Cerebellar cortex (tissue), 1 donor: ENCODE data around the gene TMTC1.
"Not testable (repeated sequence)": the region's sequence is repeated elsewhere in the genome, so short reads cannot be mapped to it uniquely, and the experiment has no call there.

Source experiments
- DNase-seq: peaks from one replicate; pipeline ENCODE4 v3.0.0-alpha.2; 2015; ENCODE audit warnings: low spot score

The TMTC1 gene

DNA sequence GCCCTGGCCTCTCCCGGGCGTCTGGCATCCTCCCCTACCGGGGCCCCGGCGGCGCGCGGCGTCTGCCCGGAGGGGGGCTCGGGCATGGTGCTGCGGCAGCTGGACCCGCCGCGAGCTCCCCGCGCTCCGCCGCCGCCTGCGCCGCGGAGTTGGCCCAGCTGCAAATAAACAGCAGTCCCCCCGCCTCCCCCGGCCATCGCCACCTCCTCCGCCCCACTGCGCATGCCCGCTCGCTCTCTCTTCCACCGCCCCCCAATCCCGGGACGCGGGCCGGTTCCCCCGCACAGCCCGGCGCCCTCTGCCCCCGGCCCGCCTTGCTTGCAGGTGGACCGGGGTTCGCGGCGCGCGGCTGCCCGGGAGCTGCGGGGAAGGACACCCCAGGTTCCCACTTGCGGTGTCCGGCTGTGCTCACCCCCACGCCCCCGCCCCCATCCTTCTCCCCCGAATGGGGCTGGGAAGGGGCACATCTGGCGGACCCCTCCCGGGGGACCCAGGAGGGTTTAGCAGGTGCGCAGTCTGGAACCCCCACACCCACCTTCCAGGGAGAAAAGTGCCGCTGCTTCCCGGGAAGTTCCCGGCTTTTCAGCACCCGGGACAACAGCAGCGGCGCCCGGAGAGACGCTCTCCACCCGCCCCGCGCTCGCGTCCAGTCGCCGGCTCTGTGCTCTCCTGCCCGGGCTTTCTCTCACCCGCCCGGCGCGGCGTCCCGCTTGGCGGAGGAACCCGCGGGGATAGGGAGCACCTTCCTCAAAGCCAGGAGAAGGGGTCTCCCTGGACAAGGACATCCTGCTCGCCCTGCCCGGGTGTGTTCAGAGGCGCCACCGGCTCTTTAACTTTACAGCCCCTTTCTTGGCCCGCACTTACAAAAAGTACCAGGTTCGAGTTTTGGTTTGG is at the start of gene TMTC1:
TMTC1 (minus strand) TSS at position 170 of the 894 bp plus-strand sequence. CDS start 191 bp downstream, outside the sequence.
- DNase-seq: no peak

DNA sequence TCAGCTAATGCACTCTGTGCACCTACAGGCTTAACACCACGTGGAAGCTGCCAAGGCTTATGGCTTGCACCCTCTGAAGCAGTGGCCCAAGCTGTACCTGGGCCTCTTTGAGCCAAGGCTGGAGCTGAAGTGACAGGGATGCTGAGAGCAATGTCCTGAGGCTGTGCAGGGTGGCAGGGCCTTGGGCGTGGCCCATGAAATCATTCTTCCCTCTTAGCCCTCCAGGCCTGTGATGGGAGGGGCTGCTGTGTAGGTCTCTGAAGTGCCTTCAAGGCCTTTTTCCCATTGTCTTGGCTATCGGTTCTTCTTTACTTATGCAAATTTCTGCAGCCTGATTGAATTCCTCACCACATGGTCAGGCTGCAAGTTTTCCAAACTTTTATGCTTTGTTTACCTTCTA is 47.4 kb upstream of the TMTC1 start:
- DNase-seq: no peak

DNA sequence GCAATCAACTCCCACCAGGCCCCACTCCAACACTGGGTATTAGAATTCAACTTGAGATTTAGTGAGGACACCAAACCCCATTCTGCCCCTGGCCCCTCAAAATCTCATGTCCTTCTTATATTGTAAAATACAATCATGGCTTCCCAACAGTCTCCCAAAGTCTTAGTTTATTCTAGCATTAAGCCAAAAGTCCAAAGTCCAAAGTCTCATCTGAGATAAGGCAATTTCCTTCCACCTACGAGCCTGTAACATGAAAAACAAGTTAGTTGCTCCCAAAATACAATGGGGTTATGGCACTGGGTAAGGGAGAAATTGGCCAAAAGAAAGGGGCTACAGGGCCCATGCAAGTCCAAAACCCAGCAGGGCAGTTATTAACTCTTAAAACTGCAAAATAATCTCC is 46.6 kb upstream of the TMTC1 start:
- no peak for DNase-seq

DNA sequence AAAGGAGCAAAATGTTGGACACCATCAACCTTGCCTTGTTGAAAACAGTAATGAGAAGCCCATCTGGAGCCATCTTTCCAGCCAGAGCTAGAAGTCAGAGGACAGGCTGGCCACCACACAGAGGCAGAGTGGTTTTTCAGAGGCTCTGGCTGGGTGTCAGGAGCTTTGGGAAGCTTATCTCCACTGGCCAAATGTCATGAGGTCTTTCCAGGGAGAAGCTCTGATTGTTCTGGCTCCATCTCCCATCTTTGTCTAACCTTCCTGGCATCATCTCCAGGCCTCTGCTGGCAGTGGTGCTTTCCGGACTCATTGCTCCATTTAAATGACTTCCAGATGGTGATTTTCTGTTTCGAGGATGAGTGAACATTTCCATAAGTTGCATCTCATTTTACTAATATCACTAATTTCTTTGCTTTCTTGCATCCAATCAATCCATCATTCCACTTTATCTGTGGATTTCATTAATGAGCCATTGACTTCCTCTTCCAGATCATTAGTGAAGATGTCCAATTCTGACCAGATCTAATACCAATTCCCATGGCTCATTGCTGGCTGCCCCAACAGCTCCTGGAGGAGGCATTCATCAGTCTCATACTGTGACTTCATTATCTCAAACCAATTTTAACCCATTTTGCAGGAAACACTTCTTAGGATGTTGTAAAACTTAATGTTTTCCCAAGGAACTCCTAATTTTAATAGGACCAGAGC is 35.3 kb upstream of the TMTC1 start:
- no peak for DNase-seq

DNA sequence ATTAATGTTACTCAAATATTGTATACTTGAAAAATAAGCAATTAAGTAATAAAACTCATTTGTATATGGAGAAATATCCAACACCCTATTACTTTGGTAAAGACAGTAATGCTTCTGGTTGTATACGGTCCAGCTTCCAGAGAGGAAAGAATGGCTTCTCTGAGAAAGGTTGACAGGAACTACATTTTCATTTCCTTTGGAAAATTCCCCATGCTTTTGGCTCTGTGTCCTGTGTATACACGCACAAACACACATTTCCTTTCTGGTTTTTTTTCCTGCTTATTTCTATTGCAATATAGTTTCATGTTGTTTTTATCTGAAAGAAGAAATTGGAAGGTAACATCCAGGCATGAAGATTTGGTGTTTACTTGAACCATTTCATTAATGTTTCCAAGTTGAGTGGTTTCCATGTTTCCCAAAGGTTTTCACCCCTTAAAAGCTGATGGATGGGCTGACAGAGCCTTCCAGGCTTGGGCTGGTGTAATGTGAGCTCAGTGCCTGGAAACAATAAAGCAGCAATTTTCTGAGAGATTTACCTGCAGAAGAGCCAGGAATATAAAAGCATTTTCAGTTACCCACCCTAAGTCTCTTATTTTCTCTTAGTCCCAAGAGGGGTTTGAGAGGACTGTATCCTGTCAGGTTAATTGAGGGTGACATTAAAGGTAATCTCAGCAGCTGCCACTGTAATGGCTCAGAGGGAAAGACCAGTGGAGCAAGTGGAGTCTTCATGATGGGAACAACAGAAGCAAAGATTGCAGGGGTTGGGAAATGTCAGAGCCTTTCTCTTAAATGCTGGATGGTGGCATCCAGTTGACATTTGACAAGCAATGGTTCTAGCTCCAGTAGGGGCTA is 33.4 kb upstream of the TMTC1 start:
- no peak for DNase-seq

DNA sequence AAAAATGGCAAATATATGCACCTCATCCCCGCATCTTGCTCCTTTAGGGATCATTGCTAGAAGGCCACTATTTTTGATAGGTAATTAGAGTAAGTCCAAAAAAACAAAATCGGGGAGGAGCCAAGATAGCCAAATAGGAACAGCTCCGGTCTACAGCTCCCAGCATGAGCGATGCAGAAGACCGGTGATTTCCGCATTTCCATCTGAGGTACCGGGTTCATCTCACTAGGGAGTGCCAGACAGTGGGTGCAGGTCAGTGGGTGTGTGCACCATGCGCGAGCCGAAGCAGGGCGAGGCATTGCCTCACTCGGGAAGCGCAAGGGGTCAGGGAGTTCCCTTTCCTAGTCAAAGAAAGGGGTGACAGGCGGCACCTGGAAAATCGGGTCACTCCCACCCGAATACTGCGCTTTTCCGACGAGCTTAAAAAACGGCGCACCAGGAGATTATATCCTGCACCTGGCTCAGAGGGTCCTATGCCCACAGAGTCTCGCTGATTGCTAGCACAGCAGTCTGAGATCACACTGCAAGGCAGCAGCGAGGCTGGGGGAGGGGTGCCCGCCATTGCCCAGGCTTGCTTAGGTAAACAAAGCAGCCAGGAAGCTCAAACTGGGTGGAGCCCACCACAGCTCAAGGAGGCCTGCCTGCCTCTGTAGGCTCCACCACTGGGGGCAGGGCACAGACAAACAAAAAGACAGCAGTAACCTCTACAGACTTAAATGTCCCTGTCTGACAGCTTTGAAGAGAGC is 26.0 kb upstream of the TMTC1 start:
- not testable (repeated sequence) for DNase-seq

DNA sequence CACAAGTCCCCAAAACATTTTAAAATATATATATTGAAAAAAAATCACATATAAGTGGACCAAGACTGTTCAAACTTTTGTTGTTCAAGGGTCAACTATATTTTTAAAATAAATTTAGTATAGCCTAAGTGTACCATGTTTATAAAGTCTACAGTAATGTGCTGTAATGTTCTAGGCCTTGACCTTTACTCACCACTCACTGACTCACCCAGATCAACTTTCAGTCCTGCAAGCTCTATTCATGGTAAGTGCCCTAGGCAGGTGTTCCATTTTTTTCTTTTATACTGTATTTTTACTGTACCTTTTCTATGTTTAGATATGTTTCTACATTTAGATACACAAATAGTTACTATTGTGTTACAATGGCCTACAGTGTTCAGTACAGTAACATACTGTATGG is 23.4 kb upstream of the TMTC1 start:
- no peak for DNase-seq

DNA sequence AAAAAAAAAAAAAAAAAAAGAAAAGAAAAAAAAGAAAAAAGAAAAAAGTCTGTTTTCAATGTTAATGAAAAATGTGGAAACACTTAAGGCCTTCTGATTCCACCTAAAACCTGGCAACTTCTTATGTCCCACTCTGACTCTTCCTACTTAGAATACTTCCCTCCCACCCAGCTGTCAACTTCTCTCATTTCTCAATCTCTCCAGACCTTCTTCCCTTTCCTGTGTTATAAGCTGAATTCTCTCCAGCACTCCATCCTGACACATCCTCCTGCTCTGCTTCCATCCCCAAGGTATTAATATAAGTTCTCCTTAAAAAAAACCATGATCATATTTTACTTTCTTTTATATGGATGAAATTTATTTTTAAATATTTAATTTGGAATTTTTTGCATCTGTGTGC is 20.3 kb upstream of the TMTC1 start:
- DNase-seq: no peak

DNA sequence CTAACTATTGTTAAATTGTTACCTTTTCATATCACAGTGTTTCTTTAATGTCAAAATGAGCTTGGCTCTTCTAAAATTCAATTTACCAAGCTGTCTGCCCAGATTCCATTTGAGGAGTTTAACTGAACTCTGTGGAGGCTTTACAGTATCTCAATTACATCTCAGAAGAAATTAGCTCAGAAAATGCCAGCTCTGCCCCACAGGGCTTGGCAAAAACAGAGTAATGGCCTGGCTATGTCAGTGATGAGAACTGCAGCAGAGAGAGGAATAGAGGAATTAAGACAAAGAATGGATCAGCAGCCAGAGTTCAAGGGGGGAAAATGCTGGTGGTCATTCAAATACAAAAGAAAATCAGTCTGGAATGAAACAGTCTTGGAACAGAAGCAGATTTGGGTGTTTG is 15.8 kb upstream of the TMTC1 start:
- DNase-seq: no peak

DNA sequence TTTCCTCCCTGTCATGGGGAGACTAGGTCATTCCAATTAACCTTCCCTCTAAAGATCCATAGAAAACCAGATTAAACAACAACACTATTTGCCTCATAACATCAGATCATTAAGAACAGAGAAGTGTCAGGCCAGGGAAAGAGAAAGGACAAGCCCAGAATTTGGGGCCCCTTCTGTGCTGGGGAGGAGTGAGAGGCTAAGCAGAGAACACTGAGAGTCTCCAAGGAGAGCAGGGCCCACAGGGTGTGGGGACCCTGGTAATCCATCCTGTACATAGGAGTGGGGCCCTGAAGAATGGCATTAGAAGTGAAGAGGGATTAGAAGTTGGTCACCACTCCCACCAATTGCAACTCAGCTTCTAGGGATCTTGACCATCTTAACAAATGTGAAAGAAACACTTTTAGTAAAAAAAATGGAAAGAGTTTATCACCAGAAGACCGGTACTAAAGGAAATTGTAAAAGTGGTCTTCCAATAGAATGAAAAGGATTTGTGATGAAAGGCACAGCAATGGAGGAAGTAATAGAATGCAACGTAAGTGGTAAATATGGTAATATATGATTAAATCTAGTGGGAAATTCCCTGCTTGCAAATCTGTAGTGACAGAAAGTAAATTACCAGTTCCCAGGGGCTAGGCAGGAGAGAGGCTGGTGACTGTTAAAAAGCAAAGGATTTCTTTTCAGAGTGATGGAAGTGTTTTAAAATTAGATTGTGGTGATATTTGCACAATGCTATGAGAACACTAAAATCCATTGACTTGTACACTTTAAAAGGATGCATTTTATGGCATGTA is 14.0 kb upstream of the TMTC1 start:
- no peak for DNase-seq

DNA sequence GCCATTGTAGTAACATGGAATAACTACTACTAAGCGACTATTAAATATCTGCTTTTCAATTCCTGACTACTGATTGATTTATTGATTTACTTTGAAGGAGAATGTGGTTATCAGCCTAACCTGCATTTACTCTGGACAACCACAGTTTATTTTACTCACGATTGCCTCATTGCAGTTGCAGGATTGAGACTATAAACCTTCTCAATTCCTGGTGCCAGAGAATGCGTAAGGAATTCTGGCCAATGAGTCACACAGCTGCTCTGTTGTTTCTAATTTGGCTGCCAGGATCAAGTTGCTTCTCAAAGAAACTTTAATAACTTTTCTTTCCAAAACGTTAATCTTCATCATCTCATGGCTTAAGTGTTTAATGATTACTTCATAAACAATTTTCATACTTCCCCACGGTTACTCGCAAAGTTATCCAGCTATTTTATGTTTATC is 13.1 kb upstream of the TMTC1 start:
- DNase-seq: no peak

DNA sequence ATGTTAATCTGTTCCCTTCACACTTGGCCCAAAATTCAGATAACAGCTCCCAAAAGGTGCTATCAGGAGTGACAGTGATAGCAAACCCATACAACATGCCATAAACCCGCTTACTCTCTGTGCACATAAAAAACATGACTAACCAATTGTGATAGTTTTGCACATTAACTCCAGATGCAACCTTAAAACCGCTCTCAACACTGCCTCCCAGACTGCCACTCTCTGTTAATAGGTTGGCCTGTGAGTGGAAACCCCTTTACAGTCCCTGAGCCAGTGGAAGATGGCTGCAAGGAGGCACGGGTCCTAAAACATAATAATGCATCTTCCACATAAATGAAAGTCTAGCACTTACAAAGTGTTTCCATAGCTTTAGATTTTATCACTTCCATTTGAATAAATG is 12.0 kb upstream of the TMTC1 start:
- no peak for DNase-seq

DNA sequence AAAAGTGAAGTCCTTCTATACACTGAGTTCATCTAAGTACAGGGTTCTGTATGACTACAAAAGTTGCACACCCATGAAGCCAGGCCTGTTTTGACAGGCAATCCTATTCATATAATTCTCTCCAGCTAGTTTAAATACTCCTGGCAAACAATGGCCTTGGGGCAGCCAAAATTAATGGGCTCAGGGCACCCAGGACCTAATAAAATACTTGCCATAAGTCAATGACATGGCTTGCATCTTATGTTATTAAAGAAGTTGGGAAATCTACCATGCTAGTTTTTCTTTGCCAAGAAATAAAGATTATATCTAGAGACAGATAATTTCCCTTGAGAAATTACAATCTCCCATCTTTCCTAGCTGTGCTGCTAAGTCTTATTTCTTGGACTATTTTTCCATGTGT is 11.1 kb upstream of the TMTC1 start:
- no peak for DNase-seq

DNA sequence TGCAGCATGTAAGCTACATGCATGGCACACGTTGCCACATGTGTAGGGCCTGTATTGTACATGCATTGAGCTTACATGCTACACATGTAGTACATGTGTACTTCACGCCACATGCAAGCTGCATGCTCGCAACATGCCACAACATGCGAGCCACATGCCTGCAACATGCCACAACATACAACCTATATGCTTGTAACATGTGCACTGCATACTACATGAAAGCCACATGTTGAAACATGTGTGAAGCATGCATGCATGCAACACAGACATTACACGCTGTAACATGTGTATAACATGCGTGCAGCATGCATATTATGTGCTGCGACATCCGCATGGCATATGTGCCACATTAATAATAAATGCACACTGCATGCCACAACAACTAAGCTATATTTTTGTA is 9.1 kb upstream of the TMTC1 start:
- no peak for DNase-seq

DNA sequence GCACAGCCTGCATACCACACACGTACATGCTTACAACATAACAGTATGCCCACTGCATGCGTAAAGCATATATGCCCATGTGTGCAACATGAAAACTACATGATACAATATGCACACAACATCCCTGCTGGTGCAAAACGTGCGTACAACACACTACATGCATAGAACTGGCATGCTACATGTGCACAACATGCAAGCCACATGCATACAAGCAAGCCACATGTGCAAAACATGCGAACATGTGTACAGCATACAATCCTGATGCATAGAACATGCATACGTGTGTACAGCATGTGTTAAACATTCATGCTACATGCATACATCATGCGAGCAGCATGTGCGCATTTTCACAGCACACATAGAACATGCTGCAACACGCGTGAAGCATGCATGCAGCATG is 8.4 kb upstream of the TMTC1 start:
- no peak for DNase-seq

DNA sequence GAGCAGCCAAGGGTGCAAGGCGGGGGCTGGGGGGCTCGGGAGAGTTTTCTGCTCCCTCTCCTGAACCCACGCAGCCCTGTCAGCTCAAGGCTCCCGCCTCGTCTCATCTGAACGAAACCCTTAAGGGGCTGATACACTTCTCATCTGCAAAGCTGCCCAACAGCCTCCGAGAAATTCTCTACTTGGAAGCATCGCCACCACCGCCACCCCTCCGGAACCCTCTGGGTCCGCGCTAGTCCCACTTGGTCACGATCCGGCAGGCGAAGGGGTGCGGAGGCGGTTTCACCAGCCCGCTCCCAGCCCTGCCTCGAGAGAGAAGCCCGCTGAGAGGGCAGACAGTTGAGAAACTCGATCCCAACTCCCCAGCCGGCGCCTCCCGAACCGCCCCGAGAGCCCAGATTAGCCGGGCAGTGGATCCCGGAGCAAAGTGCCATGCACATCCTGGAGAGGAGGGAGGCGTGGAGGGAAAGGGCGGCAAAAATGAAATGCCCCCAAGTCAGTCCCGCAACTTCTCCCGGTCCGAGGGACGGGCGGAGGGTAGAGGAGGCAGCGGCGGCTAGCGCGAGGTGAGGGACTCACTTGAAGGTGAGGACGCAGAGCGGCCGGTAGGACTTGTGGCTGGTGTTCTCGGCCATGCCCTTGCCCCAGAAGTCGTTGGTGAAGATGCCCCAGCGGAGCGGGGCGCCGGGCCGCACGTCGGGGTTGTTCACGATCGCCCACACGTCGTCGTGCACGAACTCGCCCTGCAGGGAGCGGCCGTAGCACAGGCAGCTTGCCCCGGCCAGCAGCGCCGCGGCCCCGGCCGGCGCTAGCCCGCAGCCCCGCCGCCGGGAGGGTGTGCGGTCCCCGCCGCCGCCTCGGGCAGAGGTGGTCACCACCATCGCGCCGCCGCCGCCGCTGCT is 620 bp downstream of the TMTC1 start:
- no peak for DNase-seq

DNA sequence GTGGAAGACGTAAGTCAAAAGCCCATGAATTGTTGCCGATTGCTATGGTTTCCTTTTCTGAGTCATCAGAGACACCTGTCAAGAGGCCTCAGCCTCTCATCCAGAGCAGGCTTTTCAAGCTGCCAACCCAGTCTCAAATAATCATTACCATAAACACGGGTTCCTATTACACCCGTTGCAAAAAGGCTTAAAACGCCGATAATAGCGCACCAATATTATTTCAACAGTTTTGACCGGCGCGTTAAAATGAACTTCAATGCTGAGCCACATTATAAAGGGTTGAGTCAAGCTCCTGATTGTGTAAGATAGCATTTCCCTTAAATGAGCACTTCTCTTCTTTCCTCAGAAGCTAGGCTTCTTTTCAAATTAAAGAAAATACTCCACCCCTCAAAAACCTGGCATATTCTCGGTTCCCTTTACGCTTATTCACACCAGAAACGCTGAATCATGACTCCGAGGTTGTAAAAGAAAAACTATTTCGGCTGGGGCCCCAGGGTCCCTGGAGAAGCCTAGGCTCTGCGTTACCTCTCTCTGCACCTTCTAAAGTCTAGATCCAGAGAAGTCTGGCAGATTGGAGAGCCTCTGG is 1.4 kb downstream of the TMTC1 start:
- no peak for DNase-seq

DNA sequence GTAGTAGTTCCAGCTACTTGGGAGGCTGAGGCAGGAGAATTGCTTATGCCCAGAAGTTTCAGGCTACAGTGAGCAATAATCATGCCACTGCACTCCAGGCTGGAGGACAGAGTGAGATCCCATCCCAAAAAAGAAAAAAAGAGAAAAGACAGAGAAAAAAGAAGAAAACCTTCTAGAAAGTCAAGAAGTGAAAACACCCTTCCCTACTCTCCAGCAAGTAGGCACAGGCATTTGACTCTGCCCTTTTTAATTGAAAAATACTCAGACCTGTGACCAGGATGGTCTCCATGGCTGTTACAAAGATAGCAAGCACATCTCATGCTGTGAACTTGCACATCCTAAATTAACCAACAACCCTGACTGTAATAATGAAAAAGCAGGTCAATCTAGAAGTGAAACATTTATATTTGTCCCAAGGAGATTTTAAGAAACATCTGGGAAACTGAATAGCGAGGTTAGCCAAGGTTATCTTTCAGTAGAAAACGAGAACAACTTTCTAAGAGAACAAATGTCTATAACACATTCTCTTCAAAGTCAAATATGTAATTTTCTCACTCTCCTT is 2.0 kb downstream of the TMTC1 start:
- no peak for DNase-seq

DNA sequence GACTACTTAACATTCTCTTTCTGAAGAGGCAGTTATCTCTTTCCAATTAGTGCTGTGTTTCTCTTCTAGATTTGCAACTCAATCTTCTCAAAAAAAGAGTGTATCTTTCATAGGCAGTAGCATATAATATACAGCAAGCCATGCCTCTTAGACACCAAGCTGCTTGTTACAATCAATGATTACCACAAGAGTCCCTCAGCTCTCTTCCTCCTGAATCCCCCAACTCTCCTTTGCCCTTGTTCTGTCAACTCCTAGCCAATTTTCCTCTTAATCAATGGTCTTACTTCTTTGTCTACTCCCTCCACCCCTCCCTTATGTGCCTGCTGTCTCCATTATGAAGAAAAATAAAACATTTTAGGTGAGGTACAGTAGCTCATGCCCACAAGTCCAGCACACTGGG is 2.6 kb downstream of the TMTC1 start:
- no peak for DNase-seq
